ENCODE results near the gene TMEM150B. TPM values are rescaled to one million over a fixed set of nuclear protein-coding genes. Genes with fewer than 3 reads are reported as not detected.
"Not testable (repeated sequence)": the region's sequence is repeated elsewhere in the genome, so short reads cannot be mapped to it uniquely, and the experiment has no call there.

The TMEM150B gene
- total and polyA plus RNA-seq, 2 donors (not counting 3 experiments of a cell fraction or from before 2014, with no cell fraction given), result not detected

DNA sequence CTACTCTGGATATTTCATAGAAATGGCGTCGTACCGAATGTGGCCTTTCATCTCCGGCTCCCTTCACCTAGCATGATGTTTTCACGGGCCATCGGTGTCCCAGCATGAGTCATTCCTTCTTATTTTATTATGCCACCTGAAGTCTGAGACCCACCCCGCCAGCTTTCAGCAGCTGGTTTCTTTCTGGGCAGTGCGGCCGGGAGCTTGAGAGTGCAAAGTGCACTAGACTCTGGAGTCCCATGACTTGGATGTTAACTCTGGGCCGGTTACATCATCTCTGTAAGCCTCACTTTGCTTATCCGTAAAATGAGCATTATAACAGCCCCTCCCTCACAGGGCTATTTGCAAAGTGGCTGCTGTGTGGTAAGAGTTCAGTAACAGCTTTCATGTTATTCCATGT, 8.7 kb upstream of the TMEM150B start:
- CTCF ChIA-PET, result no interaction called here
- Histone ChIP-seq H3K9me1 (replicated peaks; ENCODE audit: control insufficient read depth, extremely low read depth, insufficient read depth, low read length) (no peaks in the 10 kb centered on the region), H3K36me3 (ENCODE audit: control insufficient read depth in 2 of 2, extremely low read depth in 1 of 2, insufficient read depth in 2 of 2, low read length in 2 of 2) (no peaks in the 10 kb centered on the region), H3K4me2 (ENCODE audit: insufficient read depth, low read length) (no peak overlapping the region), H4K20me1 (replicated peaks; ENCODE audit: control insufficient read depth, extremely low read depth, insufficient read depth, low read length) (no peaks in the 10 kb centered on the region), H3K27me3 (ENCODE audit: control insufficient read depth in 2 of 2, insufficient read depth in 2 of 2, low read length in 2 of 2) (peaks cover 0 to 5% of the 10 kb centered on the region in 2 experiments), H3K9me3 (replicated peaks; ENCODE audit: control insufficient read depth, insufficient read depth, low read length) (no peaks in the 10 kb centered on the region), H3K27ac (ENCODE audit: insufficient read depth, low read depth, low read length) (no peak overlapping the region), H3K4me3 (replicated peaks in 1 of 3; ENCODE audit: insufficient read depth in 1 of 3, low read depth in 1 of 3, low read length in 3 of 3) (no peak overlapping the region), H3K4me1 (ENCODE audit: control insufficient read depth, extremely low read depth, insufficient read depth, low read length) (no peaks in the 10 kb centered on the region), H3K9ac (replicated peaks; ENCODE audit: extremely low read depth, insufficient read depth, low read length) (no peak overlapping the region), H3K79me2 (ENCODE audit: control insufficient read depth, insufficient read depth, low read length) (no peaks in the 10 kb centered on the region), H2AFZ (ENCODE audit: low read depth, low read length) (no peak overlapping the region)
- POLR2A ChIA-PET, result no interaction called here
- FAIRE-seq (no peak), DNase-seq (ENCODE audit: low read depth, low spot score) (no peak)
- BruUV-seq (replicated peaks), result no TSS peak
- intact Hi-C loops (cut with micrococcal nuclease), result loop anchor here (10.0 kb wide), 1 partner anchor 321 kb away; the partner anchor contains the start of gene U2AF2
- no peak for TF ChIP-seq POLR2AphosphoS5 (IDR thresholded peaks at IDR 0.05; ENCODE audit: insufficient read depth, low read depth, low read length)
- TF ChIP-seq MAX (IDR thresholded peaks at IDR 0.05; ENCODE audit: insufficient read depth, insufficient read length), result no peak
- dilution Hi-C loops (cut with MboI; ENCODE audit: extremely low pct_ligation_motif_present, low sequenced_read_pairs), result no loop called here

- H3K9ac ChIP-seq (replicated peaks; ENCODE audit: extremely low read depth, insufficient read depth, low read length); H3K4me1 ChIP-seq (ENCODE audit: control insufficient read depth, extremely low read depth, insufficient read depth, low read length); H4K20me1 ChIP-seq (replicated peaks; ENCODE audit: control insufficient read depth, extremely low read depth, insufficient read depth, low read length); POLR2A ChIA-PET; H3K9me3 ChIP-seq (replicated peaks; ENCODE audit: control insufficient read depth, insufficient read depth, low read length); H3K36me3 ChIP-seq (ENCODE audit: control insufficient read depth in 2 of 2, extremely low read depth in 1 of 2, insufficient read depth in 2 of 2, low read length in 2 of 2); H3K4me2 ChIP-seq (ENCODE audit: insufficient read depth, low read length); H3K27me3 ChIP-seq (ENCODE audit: control insufficient read depth in 2 of 2, insufficient read depth in 2 of 2, low read length in 2 of 2); H2AFZ ChIP-seq (ENCODE audit: low read depth, low read length); CTCF ChIA-PET; H3K4me3 ChIP-seq (replicated peaks in 1 of 3; ENCODE audit: insufficient read depth in 1 of 3, low read depth in 1 of 3, low read length in 3 of 3); H3K9me1 ChIP-seq (replicated peaks; ENCODE audit: control insufficient read depth, extremely low read depth, insufficient read depth, low read length); FAIRE-seq; H3K27ac ChIP-seq (ENCODE audit: insufficient read depth, low read depth, low read length); DNase-seq (ENCODE audit: low read depth, low spot score); H3K79me2 ChIP-seq (ENCODE audit: control insufficient read depth, insufficient read depth, low read length); dilution Hi-C loops (cut with MboI; ENCODE audit: extremely low pct_ligation_motif_present, low sequenced_read_pairs); BruUV-seq (replicated peaks): not testable (repeated sequence)
- intact Hi-C loops (cut with micrococcal nuclease), result loop anchor here (10.0 kb wide), 1 partner anchor 325 kb away; the partner anchor contains the start of gene U2AF2
Measured at GRCh38 chr19:55329791-55330190, 4.7 kb upstream of the TMEM150B start.

DNA sequence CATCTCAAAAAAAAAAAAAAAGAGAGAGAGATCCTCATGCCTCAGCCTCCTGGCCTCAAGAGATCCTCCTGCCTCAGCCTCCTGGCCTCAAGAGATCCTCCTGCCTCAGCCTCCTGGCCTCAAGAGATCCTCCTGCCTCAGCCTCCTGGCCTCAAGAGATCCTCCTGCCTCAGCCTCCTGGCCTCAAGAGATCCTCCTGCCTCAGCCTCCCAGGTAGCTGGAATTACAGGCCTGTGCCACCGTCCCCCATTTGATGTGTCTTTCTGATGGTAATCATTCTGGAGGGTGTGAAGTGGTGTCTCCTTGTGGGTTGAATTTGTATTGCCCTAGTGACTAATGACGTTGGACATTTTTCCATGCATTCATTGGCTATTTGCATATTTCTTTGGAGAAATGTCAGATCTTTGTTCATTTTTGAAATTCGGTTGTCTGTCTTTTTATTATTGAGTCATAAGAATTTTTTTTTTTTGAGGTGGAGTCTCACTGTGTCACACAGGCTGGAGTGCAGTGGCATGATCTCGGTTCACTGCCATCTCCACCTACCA, 3.7 kb upstream of the TMEM150B start:
- H3K36me3 ChIP-seq (ENCODE audit: control insufficient read depth in 2 of 2, extremely low read depth in 1 of 2, insufficient read depth in 2 of 2, low read length in 2 of 2); DNase-seq (ENCODE audit: low read depth, low spot score); POLR2A ChIA-PET; H3K27me3 ChIP-seq (ENCODE audit: control insufficient read depth in 2 of 2, insufficient read depth in 2 of 2, low read length in 2 of 2); H3K9me1 ChIP-seq (replicated peaks; ENCODE audit: control insufficient read depth, extremely low read depth, insufficient read depth, low read length); BruUV-seq (replicated peaks); H3K4me2 ChIP-seq (ENCODE audit: insufficient read depth, low read length); H3K79me2 ChIP-seq (ENCODE audit: control insufficient read depth, insufficient read depth, low read length); H2AFZ ChIP-seq (ENCODE audit: low read depth, low read length); dilution Hi-C loops (cut with MboI; ENCODE audit: extremely low pct_ligation_motif_present, low sequenced_read_pairs); H3K4me3 ChIP-seq (replicated peaks in 1 of 3; ENCODE audit: insufficient read depth in 1 of 3, low read depth in 1 of 3, low read length in 3 of 3); H4K20me1 ChIP-seq (replicated peaks; ENCODE audit: control insufficient read depth, extremely low read depth, insufficient read depth, low read length); CTCF ChIA-PET; FAIRE-seq; H3K9ac ChIP-seq (replicated peaks; ENCODE audit: extremely low read depth, insufficient read depth, low read length); H3K4me1 ChIP-seq (ENCODE audit: control insufficient read depth, extremely low read depth, insufficient read depth, low read length); intact Hi-C loops (cut with micrococcal nuclease); H3K27ac ChIP-seq (ENCODE audit: insufficient read depth, low read depth, low read length); H3K9me3 ChIP-seq (replicated peaks; ENCODE audit: control insufficient read depth, insufficient read depth, low read length): not testable (repeated sequence)
